ENCODE measurements around the gene JPH2.

Gene JPH2

GRCh38 chr20:44123874-44124535 lies 63.0 kb downstream of the JPH2 start:
- in situ Hi-C loops (cut with MboI; ENCODE audit: low sequenced_read_pairs, unreplicated experiment), result no loop called here

GRCh38 chr20:44123251-44123650 lies 63.7 kb downstream of the JPH2 start:
- DNase-seq (ENCODE audit: low spot score), result no peak
- no peak for TF ChIP-seq CTCF (IDR thresholded peaks at IDR 0.05; ENCODE audit: borderline replicate concordance, control extremely low read depth, extremely low read depth, insufficient read depth, missing control alignments)
- in situ Hi-C loops (cut with MboI; ENCODE audit: low sequenced_read_pairs, unreplicated experiment), result no loop called here

More at GRCh38 chr20:44123874-44124535, 63.0 kb downstream of the JPH2 start:
- no peak for TF ChIP-seq CTCF (IDR thresholded peaks at IDR 0.05; ENCODE audit: borderline replicate concordance, control extremely low read depth, extremely low read depth, insufficient read depth, missing control alignments)
- no peak for DNase-seq (ENCODE audit: low spot score)

GRCh38 chr20:44120676-44121425 lies 66.1 kb downstream of the JPH2 start:
- DNase-seq (ENCODE audit: low spot score), result no peak
- in situ Hi-C loops (cut with MboI; ENCODE audit: low sequenced_read_pairs, unreplicated experiment), result no loop called here
- TF ChIP-seq CTCF (IDR thresholded peaks at IDR 0.05; ENCODE audit: borderline replicate concordance, control extremely low read depth, extremely low read depth, insufficient read depth, missing control alignments), result no peak

GRCh38 chr20:44118185-44119033 lies 68.6 kb downstream of the JPH2 start:
- in situ Hi-C loops (cut with MboI; ENCODE audit: low sequenced_read_pairs, unreplicated experiment), result loop anchor here (10.0 kb wide), 1 partner anchor 66 kb away; the partner anchor contains the start of gene JPH2
- no peak for TF ChIP-seq CTCF (IDR thresholded peaks at IDR 0.05; ENCODE audit: borderline replicate concordance, control extremely low read depth, extremely low read depth, insufficient read depth, missing control alignments)
- DNase-seq (ENCODE audit: low spot score), result no peak

- TF ChIP-seq CTCF (IDR thresholded peaks at IDR 0.05; ENCODE audit: borderline replicate concordance, control extremely low read depth, extremely low read depth, insufficient read depth, missing control alignments), result no peak
- DNase-seq (ENCODE audit: low spot score), result no peak
- in situ Hi-C loops (cut with MboI; ENCODE audit: low sequenced_read_pairs, unreplicated experiment), result loop anchor here (10.0 kb wide), 1 partner anchor 67 kb away; the partner anchor contains the start of gene JPH2
These were observed 69.4 kb downstream of the JPH2 start for GRCh38 chr20:44117296-44118184.
